Sigmoid colon (tissue), 7 donors: Measurements from ENCODE around the gene SLCO2A1. TPM values are rescaled to one million over a fixed set of nuclear protein-coding genes. Genes with fewer than 3 reads are reported as not detected.

ENCODE experiments used
- DNase-seq: peaks from one replicate; pipeline ENCODE4 v3.0.0-alpha.2; 2019
- H3K27ac ChIP-seq, 4 donors: fragments of 200-600 bp; sonication (generic); one replicate each; pipeline ENCODE4 v1.5.1; 2016 to 2019; ENCODE audit warnings: mild to moderate bottlenecking in 1 of 4
- H3K27me3 ChIP-seq, 3 donors: fragments of 200-600 bp; sonication (generic); one replicate each; pipeline ENCODE4 v1.5.1; 2019; ENCODE audit warnings: mild to moderate bottlenecking in 1 of 3
- H3K36me3 ChIP-seq, 4 donors: fragments of 200-600 bp; sonication (generic); one replicate each; pipeline ENCODE4 v1.5.1; 2016 to 2019
- H3K4me1 ChIP-seq, 4 donors: fragments of 200-600 bp; sonication (generic); one replicate each; pipeline ENCODE4 v1.5.1; 2017 to 2019
- H3K4me3 ChIP-seq, 4 donors: fragments of 200-600 bp; sonication (generic); one replicate each; pipeline ENCODE4 v1.5.1; 2017 to 2019; ENCODE audit warnings: mild to moderate bottlenecking in 2 of 4, moderate library complexity in 1 of 4
- H3K9me3 ChIP-seq, 4 donors: fragments of 200-600 bp in 3 of 4; sonication (generic) in 3 of 4; one replicate each; pipeline versions ENCODE4 v1.5.1 to v1.6.1; 2013 to 2019
- EP300 ChIP-seq, 4 donors: sonication (generic); formaldehyde crosslinking; IDR thresholded peaks; one replicate each; pipeline ENCODE4 v1.6.1; 2017; ENCODE audit warnings: antibody characterized with exemption in 4 of 4
- POLR2A ChIP-seq, 2 donors: fragments of 450-650 bp; IDR thresholded peaks; one replicate each; pipeline ENCODE4 v1.6.1; 2016; ENCODE audit warnings: antibody characterized with exemption in 2 of 2, mild to moderate bottlenecking in 2 of 2, moderate library complexity in 2 of 2
- POLR2AphosphoS5 ChIP-seq, 4 donors: sonication (generic); formaldehyde crosslinking; IDR thresholded peaks; one replicate each; pipeline ENCODE4 v1.6.1; 2017; ENCODE audit warnings: antibody characterized with exemption in 4 of 4
- WGBS, 2 donors: extraction: QIAGEN DNeasy Blood & Tissue Kit; methylation state at CpG; one replicate each; pipeline ENCODE4 v1.1.7; 2013; 5-methylcytosine and 5-hydroxymethylcytosine counted together
- intact Hi-C: fragments of 100-400 bp; cut with DNase I; formaldehyde crosslinking; loops from one replicate; pipeline ENCODE4 v1.15.1; 2023
- polyA plus RNA-seq, 3 donors: library from polyadenylated mRNA; stranded (reverse); fragments of 200-250 nt; gene quantifications; one replicate each; pipeline ENCODE4 v1.2.3, GENCODE V29; 2013
- total RNA-seq, 4 donors: library from RNA; depleted of rRNA; stranded (reverse); fragments of >200 nt; gene quantifications; one replicate each; pipeline ENCODE4 v1.1.0, GENCODE V29; 2016
- TF ChIP-seq, protein P1 (sequence below), 4 experiments: fragments of 450-650 bp in 3 of 4; fragments of 200-600 bp in 1 of 4; IDR thresholded peaks; one replicate each; pipeline ENCODE4 v1.5.1; 2016 to 2019; ENCODE audit warnings: antibody characterized with exemption in 4 of 4, mild to moderate bottlenecking in 3 of 4, moderate library complexity in 2 of 4
- donor health status: healthy with polysubstance abuse.
- donor health status: Bipolar disorder and iron deficiency.
- donor health status: healthy.

SLCO2A1 gene
- total and polyA plus RNA-seq, 7 donors, result 1.8 to 22.1 (median 6.1) TPM

DNA sequence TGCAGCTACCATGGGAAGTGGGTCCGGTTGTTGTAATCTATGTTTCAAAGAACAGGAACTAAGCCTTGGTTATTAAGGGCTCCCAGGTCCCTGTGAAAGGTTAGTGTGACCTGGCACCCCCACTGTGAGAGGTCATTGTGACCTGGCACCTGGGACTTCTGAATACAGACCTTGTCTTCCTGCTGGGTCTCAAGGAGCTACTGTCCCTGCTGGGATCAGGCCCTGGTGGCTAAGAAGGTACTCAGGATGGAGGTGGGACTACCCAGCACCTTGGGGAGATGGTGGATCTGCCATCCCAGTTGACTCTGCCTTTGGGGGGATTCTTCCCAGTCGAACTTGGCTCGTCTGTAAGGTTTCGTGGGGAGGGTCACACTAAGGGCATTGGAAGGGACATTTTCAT lies 10.3 kb upstream of the SLCO2A1 start:
- Histone ChIP-seq H3K36me3 (no peaks in the 10 kb centered on the region), H3K27ac (no peak overlapping the region), H3K27me3 (no peaks in the 10 kb centered on the region), H3K4me1 (no peaks in the 10 kb centered on the region), H3K4me3 (no peak overlapping the region), H3K9me3 (peaks cover 0 to 2% (median under 1%) of the 10 kb centered on the region in 4 donors)
- WGBS, 2 donors, result 92 to 93% methylated on average over 4 of the region's 4 CpGs
- TF ChIP-seq POLR2A (IDR thresholded peaks at IDR 0.05), result no peak
- TF ChIP-seq, protein P1, sequence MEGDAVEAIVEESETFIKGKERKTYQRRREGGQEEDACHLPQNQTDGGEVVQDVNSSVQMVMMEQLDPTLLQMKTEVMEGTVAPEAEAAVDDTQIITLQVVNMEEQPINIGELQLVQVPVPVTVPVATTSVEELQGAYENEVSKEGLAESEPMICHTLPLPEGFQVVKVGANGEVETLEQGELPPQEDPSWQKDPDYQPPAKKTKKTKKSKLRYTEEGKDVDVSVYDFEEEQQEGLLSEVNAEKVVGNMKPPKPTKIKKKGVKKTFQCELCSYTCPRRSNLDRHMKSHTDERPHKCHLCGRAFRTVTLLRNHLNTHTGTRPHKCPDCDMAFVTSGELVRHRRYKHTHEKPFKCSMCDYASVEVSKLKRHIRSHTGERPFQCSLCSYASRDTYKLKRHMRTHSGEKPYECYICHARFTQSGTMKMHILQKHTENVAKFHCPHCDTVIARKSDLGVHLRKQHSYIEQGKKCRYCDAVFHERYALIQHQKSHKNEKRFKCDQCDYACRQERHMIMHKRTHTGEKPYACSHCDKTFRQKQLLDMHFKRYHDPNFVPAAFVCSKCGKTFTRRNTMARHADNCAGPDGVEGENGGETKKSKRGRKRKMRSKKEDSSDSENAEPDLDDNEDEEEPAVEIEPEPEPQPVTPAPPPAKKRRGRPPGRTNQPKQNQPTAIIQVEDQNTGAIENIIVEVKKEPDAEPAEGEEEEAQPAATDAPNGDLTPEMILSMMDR (IDR thresholded peaks at IDR 0.05), result no peak
- no peak for TF ChIP-seq EP300 (IDR thresholded peaks at IDR 0.05)
- TF ChIP-seq POLR2AphosphoS5 (IDR thresholded peaks at IDR 0.05), result no peak
- no peak for DNase-seq
- intact Hi-C loops, result no loop called here

DNA sequence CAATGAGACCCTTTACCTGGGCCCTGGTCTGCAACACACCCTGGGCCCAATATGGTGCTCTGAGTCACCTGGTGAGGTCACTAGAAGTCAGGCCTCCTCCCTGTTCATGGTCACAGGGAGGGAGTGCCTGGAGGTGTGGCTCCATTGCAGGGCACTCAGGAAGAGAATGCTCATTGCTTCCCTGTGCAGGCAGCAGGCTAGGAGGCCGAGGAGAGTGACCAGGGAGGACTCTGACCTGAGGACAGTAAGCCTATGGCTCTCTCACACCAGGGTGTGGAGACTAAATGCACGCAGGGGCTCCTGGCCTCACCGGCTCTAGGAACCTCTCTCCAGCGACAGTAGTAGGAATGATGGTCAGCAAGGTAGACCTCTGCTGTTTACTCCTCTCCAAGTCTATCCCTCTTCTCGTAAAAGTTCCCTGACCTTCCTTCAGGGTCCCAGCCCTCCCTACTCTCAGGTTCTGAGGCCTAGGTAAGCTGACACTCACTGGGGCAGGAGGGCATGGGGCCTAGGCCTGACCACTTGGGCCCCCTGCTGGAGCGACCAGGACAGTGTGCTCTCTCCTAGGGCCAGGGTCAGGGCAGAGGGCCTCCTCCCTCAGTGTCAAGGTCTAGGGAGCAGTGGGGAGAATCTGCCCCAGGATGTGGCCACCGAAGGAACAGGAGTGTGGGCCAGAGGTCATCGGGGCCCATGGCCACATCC lies 9.6 kb upstream of the SLCO2A1 start:
- Histone ChIP-seq H3K27me3 (no peaks in the 10 kb centered on the region), H3K36me3 (no peaks in the 10 kb centered on the region), H3K9me3 (peaks cover 0 to 2% (median 0%) of the 10 kb centered on the region in 4 donors), H3K27ac (peak overlapping the region in 1 of 4 donors; percentile 12), H3K4me3 (no peak overlapping the region), H3K4me1 (no peaks in the 10 kb centered on the region)
- intact Hi-C loops, result no loop called here
- peak; percentile 34 for DNase-seq
- TF ChIP-seq POLR2AphosphoS5 (IDR thresholded peaks at IDR 0.05) (no peak), POLR2A (IDR thresholded peaks at IDR 0.05) (no peak)
- TF ChIP-seq, protein P1 (IDR thresholded peaks at IDR 0.05), result peak in 1 of 4 experiments; percentile 13
- 52 to 76% methylated on average over 8 of the region's 8 CpGs for WGBS, 2 donors

DNA sequence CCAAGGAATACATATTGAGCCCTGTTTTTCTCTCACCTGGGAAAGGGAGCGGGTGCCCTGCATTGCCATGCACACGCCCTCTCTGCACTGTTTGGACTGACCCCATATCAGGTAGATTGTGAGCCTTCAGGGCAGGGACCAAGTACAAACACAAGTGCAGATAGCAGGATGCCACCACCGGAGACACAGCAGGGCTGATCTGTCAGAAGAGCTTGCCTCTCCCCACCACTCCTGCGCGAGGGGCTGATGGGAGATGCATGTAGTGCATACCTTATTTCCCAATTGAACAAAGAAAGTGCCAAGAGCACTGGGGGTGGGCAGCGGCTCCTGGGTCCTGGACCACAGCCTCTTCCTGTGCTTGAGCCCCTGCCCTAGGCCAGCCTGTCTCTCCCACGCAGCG lies 9.0 kb upstream of the SLCO2A1 start:
- no peaks in the 10 kb centered on the region for H3K4me1 ChIP-seq
- no peak overlapping the region for H3K4me3 ChIP-seq
- no peaks in the 10 kb centered on the region for H3K36me3 ChIP-seq
- WGBS, 2 donors, result 58 to 86% methylated on average over 8 of the region's 8 CpGs
- no peaks in the 10 kb centered on the region for H3K27me3 ChIP-seq
- DNase-seq, result peak; percentile 35
- H3K27ac ChIP-seq, result no peak overlapping the region
- intact Hi-C loops, result no loop called here
- no peak for TF ChIP-seq EP300 (IDR thresholded peaks at IDR 0.05)
- no peak for TF ChIP-seq POLR2AphosphoS5 (IDR thresholded peaks at IDR 0.05)
- no peak for TF ChIP-seq POLR2A (IDR thresholded peaks at IDR 0.05)
- TF ChIP-seq, protein P1 (IDR thresholded peaks at IDR 0.05), result no peak
- H3K9me3 ChIP-seq, result peaks cover 0 to under 1% (median 0%) of the 10 kb centered on the region in 4 donors

DNA sequence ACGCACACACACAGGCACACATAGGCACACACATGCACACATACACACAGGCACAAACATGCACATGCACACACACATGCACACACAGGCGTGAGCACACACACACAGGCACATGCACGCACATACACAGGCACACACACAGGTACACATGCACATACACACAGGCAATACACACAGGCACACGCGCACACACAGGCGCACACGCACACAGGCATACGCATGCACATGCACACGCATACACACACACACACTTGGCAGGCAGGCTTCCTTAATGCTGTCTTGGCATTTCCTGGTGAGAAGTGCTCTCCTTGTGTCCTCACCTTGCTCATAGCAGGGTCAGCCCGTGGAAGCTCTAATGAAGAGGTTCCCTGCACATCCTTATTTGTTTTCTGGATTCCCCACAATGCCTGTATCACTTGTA lies 8.4 kb upstream of the SLCO2A1 start:
- intact Hi-C loops, result no loop called here
- Histone ChIP-seq H3K4me1 (no peaks in the 10 kb centered on the region), H3K27ac (no peak overlapping the region), H3K9me3 (no peaks in the 10 kb centered on the region), H3K36me3 (no peaks in the 10 kb centered on the region), H3K4me3 (no peak overlapping the region), H3K27me3 (no peaks in the 10 kb centered on the region)
- 71 to 74% methylated on average over 10 of the region's 10 CpGs for WGBS, 2 donors
- TF ChIP-seq POLR2AphosphoS5 (IDR thresholded peaks at IDR 0.05), result no peak
- TF ChIP-seq EP300 (IDR thresholded peaks at IDR 0.05), result no peak
- TF ChIP-seq, protein P1 (IDR thresholded peaks at IDR 0.05), result no peak
- TF ChIP-seq POLR2A (IDR thresholded peaks at IDR 0.05), result no peak
- no peak for DNase-seq

DNA sequence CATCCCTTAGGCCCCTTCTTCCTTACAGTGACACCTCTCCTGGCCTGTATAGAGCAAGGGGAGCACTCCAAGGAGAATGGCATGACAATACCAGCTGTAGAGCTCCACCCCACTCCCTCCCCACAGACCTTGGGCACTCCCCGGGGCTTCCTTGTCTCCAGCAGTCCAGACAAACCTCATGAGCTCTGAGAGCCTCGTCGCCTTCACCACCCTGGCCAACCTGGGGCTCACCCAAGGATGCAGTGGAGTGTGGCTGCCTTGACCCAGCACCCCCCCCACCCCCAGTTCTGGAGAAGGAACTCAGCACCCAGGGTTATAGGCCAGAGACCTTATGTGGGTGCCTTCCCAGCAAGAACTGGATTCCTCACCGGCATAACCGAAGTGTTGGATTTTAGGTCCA lies 7.4 kb upstream of the SLCO2A1 start:
- 77 to 83% methylated on average over 5 of the region's 5 CpGs for WGBS, 2 donors
- Histone ChIP-seq H3K27ac (no peak overlapping the region), H3K9me3 (no peaks in the 10 kb centered on the region), H3K4me1 (no peaks in the 10 kb centered on the region), H3K4me3 (no peak overlapping the region), H3K36me3 (no peaks in the 10 kb centered on the region), H3K27me3 (no peaks in the 10 kb centered on the region)
- DNase-seq, result peak; percentile 56
- intact Hi-C loops, result no loop called here
- TF ChIP-seq, protein P1 (IDR thresholded peaks at IDR 0.05), result no peak
- TF ChIP-seq EP300 (IDR thresholded peaks at IDR 0.05) (no peak), POLR2A (IDR thresholded peaks at IDR 0.05) (no peak), POLR2AphosphoS5 (IDR thresholded peaks at IDR 0.05) (no peak)
